ENCODE results near the gene NDUFC1. TPM values are rescaled to one million over a fixed set of nuclear protein-coding genes. Genes with fewer than 3 reads are reported as not detected.
"Not testable (repeated sequence)": the region's sequence is repeated elsewhere in the genome, so short reads cannot be mapped to it uniquely, and the experiment has no call there.

Gene NDUFC1
- total RNA-seq, 1 donor from 2014 or later = 36.8 TPM

GRCh38 chr4:139329665-139330200 lies 27.5 kb upstream of the NDUFC1 start:
- Histone ChIP-seq H3K4me3 (ENCODE audit: low read depth, low read length) (no peak overlapping the region), H3K36me3 (ENCODE audit: control insufficient read depth, insufficient read depth, low read length) (no peaks in the 10 kb centered on the region), H3K27me3 (ENCODE audit: control insufficient read depth, insufficient read depth, low read length) (no peaks in the 10 kb centered on the region)
- DNase-seq (ENCODE audit: low read depth) = no peak
- TF ChIP-seq CTCF (IDR thresholded peaks at IDR 0.05; ENCODE audit: insufficient read depth, low read length, poor library complexity, severe bottlenecking) = no peak

- no peaks in the 10 kb centered on the region for H3K27me3 ChIP-seq (ENCODE audit: control insufficient read depth, insufficient read depth, low read length)
- H3K4me3 ChIP-seq (ENCODE audit: low read depth, low read length) = no peak overlapping the region
- no peaks in the 10 kb centered on the region for H3K36me3 ChIP-seq (ENCODE audit: control insufficient read depth, insufficient read depth, low read length)
- no peak for DNase-seq (ENCODE audit: low read depth)
- no peak for TF ChIP-seq CTCF (IDR thresholded peaks at IDR 0.05; ENCODE audit: insufficient read depth, low read length, poor library complexity, severe bottlenecking)
Measured at GRCh38 chr4:139324620-139325019, 22.3 kb upstream of the NDUFC1 start.

- H3K36me3 ChIP-seq (ENCODE audit: control insufficient read depth, insufficient read depth, low read length); H3K4me3 ChIP-seq (ENCODE audit: low read depth, low read length); H3K27me3 ChIP-seq (ENCODE audit: control insufficient read depth, insufficient read depth, low read length); DNase-seq (ENCODE audit: low read depth): not testable (repeated sequence)
Measured at GRCh38 chr4:139322541-139322940, 20.3 kb upstream of the NDUFC1 start.

- not testable (repeated sequence) for H3K27me3 ChIP-seq (ENCODE audit: control insufficient read depth, insufficient read depth, low read length); H3K4me3 ChIP-seq (ENCODE audit: low read depth, low read length); DNase-seq (ENCODE audit: low read depth); H3K36me3 ChIP-seq (ENCODE audit: control insufficient read depth, insufficient read depth, low read length)
Measured at GRCh38 chr4:139322070-139322469, 19.8 kb upstream of the NDUFC1 start.

GRCh38 chr4:139319571-139319970 lies 17.3 kb upstream of the NDUFC1 start:
- Histone ChIP-seq H3K36me3 (ENCODE audit: control insufficient read depth, insufficient read depth, low read length) (no peaks in the 10 kb centered on the region), H3K4me3 (ENCODE audit: low read depth, low read length) (no peak overlapping the region), H3K27me3 (ENCODE audit: control insufficient read depth, insufficient read depth, low read length) (no peaks in the 10 kb centered on the region)
- TF ChIP-seq CTCF (IDR thresholded peaks at IDR 0.05; ENCODE audit: insufficient read depth, low read length, poor library complexity, severe bottlenecking) = no peak
- DNase-seq (ENCODE audit: low read depth) = no peak

GRCh38 chr4:139317635-139318034 lies 15.4 kb upstream of the NDUFC1 start:
- TF ChIP-seq CTCF (IDR thresholded peaks at IDR 0.05; ENCODE audit: insufficient read depth, low read length, poor library complexity, severe bottlenecking) = no peak
- no peaks in the 10 kb centered on the region for H3K36me3 ChIP-seq (ENCODE audit: control insufficient read depth, insufficient read depth, low read length)
- DNase-seq (ENCODE audit: low read depth) = no peak

GRCh38 chr4:139316733-139317132 lies 14.5 kb upstream of the NDUFC1 start:
- Histone ChIP-seq H3K4me3 (ENCODE audit: low read depth, low read length) (no peak overlapping the region), H3K36me3 (ENCODE audit: control insufficient read depth, insufficient read depth, low read length) (no peaks in the 10 kb centered on the region)

More at GRCh38 chr4:139317635-139318034, 15.4 kb upstream of the NDUFC1 start:
- Histone ChIP-seq H3K4me3 (ENCODE audit: low read depth, low read length) (no peak overlapping the region), H3K27me3 (ENCODE audit: control insufficient read depth, insufficient read depth, low read length) (no peaks in the 10 kb centered on the region)

More at GRCh38 chr4:139316733-139317132, 14.5 kb upstream of the NDUFC1 start:
- no peaks in the 10 kb centered on the region for H3K27me3 ChIP-seq (ENCODE audit: control insufficient read depth, insufficient read depth, low read length)
- no peak for TF ChIP-seq CTCF (IDR thresholded peaks at IDR 0.05; ENCODE audit: insufficient read depth, low read length, poor library complexity, severe bottlenecking)
- no peak for DNase-seq (ENCODE audit: low read depth)
